ENCODE results near the gene AIFM3. TPM values are rescaled to one million over a fixed set of nuclear protein-coding genes. Genes with fewer than 3 reads are reported as not detected.

AIFM3 gene
- total and polyA plus RNA-seq, 2 of the 4 experiments (the other 2 are of a cell fraction): 0.09 to 0.18 TPM

DNA sequence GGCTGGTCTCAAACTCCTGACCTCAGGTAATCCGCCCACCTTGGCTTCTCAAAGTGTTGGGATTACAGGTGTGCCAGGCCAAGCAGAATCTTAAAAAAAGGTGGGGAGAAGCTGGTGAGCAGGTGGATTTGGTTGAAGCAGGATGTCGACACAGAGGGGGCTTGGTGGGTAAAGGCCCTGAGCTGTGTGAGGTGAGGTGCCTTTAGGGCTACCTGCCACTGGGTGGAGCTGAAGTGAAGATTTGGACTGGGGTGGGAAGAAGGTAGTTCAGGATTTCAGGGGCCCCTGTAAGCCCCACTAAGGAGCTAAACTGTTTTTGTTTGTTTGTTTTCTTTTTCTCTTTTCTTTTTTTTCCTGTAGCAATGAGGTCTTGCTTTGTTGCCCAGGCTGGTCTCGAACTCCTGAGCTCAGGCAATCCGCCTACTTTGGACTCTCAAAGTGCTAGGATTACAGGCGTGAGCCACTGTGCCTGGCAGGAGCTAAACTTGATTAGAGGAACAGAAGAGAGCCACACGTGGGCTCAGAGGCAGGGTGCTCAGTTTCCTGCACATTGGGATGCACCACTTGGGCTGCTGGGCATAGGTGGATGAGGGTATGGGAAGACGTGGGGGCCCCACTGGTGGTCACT, 53.9 kb downstream of the AIFM3 start:
- no peak overlapping the region for H3K4me3 ChIP-seq (ENCODE audit: insufficient read depth, low read depth, low read length)
- ATAC-seq (ENCODE audit: low read depth) (peak; percentile 54; the same call in 1 of the 2 replicates), DNase-seq (no peak)
- dilution Hi-C loops (cut with HindIII; ENCODE audit: low sequenced_read_pairs, unreplicated experiment) (no loop called here), intact Hi-C loops (cut with micrococcal nuclease) (no loop called here), in situ Hi-C loops (cut with MboI; ENCODE audit: low sequenced_read_pairs) (no loop called here)
- H3K9ac ChIP-seq (ENCODE audit: low read depth, low read length): no peak overlapping the region
- H3K4ac ChIP-seq (ENCODE audit: low read depth, low read length): no peak overlapping the region
- H2BK120ac ChIP-seq (ENCODE audit: low read depth, low read length): no peak overlapping the region
- peaks cover 7% of the 10 kb centered on the region for H3K27me3 ChIP-seq (ENCODE audit: control insufficient read depth, insufficient read depth, low read length)
- no peak overlapping the region for H4K8ac ChIP-seq (ENCODE audit: low read depth in 2 of 2, low read length in 2 of 2)
- H3K14ac ChIP-seq (replicated peaks; ENCODE audit: low read depth, low read length): no peak overlapping the region
- no peak overlapping the region for H2AK9ac ChIP-seq (replicated peaks; ENCODE audit: low read depth, low read length, poor library complexity)
- no peaks in the 10 kb centered on the region for H3K9me3 ChIP-seq (ENCODE audit: control insufficient read depth, insufficient read depth, low read length)
- H3K79me1 ChIP-seq (ENCODE audit: low read depth in 1 of 2, low read length in 2 of 2): no peaks in the 10 kb centered on the region
- no peaks in the 10 kb centered on the region for H3K36me3 ChIP-seq (ENCODE audit: control insufficient read depth, insufficient read depth, low read length)
- no TSS peak for BruUV-seq (replicated peaks)
- H2AK5ac ChIP-seq (ENCODE audit: low read depth, low read length): no peak overlapping the region
- WGBS, 2 experiments (ENCODE audit: extremely low coverage in 2 of 2, insufficient read length in 1 of 2): 80% methylated on average over 1 of the region's 7 CpGs; no CpG with 5 or more reads in 1 of the 2 experiments
- ChIA-PET CTCF (interaction anchor here (0.7 to 1.2 kb wide), 2 partner anchors 18 to 24 kb away, joined by 3 read pairs; no protein-coding TSS in a partner anchor), POLR2A (ENCODE audit: unreplicated experiment) (no interaction called here)
- no peak overlapping the region for H2BK5ac ChIP-seq (ENCODE audit: low read depth, low read length, poor library complexity, severe bottlenecking)
- no peaks in the 10 kb centered on the region for H3K9me1 ChIP-seq (ENCODE audit: insufficient read depth, low read length)
- H2BK15ac ChIP-seq (ENCODE audit: low read depth, low read length): no peak overlapping the region
- H3K18ac ChIP-seq (ENCODE audit: low read depth, low read length): no peak overlapping the region
- no peak overlapping the region for H3K23ac ChIP-seq (ENCODE audit: low read depth, low read length)
- no peak overlapping the region for H4K91ac ChIP-seq (ENCODE audit: insufficient read depth, low read depth, low read length)
- no peak overlapping the region for H2AFZ ChIP-seq (replicated peaks; ENCODE audit: low read length, poor library complexity)
- TF ChIP-seq BHLHE40 (IDR thresholded peaks at IDR 0.05; ENCODE audit: low read depth, low read length) (no peak), MAFK (IDR thresholded peaks at IDR 0.05; ENCODE audit: low read depth, low read length) (no peak), RAD21 (IDR thresholded peaks at IDR 0.05; ENCODE audit: low read length) (peak; percentile 51), MAZ (IDR thresholded peaks at IDR 0.05; ENCODE audit: borderline replicate concordance, low read depth, low read length) (no peak), MXI1 (IDR thresholded peaks at IDR 0.05; ENCODE audit: borderline replicate concordance, low read depth, low read length) (no peak), FOS (IDR thresholded peaks at IDR 0.05; ENCODE audit: low read depth, low read length) (no peak), POLR2A (IDR thresholded peaks at IDR 0.05; ENCODE audit: low read depth, low read length) (no peak), NFE2L2 (IDR thresholded peaks at IDR 0.05; ENCODE audit: low read depth, low read length) (no peak), RCOR1 (IDR thresholded peaks at IDR 0.05; ENCODE audit: insufficient replicate concordance, low read length) (no peak), CHD1 (IDR thresholded peaks at IDR 0.05; ENCODE audit: low read depth, low read length) (no peak), SMC3 (IDR thresholded peaks at IDR 0.05; ENCODE audit: low read depth, low read length) (peak; percentile 27; the same call in 1 of the 2 replicates), CEBPB (IDR thresholded peaks at IDR 0.05; ENCODE audit: low read depth, low read length) (no peak), RFX5 (IDR thresholded peaks at IDR 0.05; ENCODE audit: low read depth, low read length) (no peak)
- TF ChIP-seq, protein P1, sequence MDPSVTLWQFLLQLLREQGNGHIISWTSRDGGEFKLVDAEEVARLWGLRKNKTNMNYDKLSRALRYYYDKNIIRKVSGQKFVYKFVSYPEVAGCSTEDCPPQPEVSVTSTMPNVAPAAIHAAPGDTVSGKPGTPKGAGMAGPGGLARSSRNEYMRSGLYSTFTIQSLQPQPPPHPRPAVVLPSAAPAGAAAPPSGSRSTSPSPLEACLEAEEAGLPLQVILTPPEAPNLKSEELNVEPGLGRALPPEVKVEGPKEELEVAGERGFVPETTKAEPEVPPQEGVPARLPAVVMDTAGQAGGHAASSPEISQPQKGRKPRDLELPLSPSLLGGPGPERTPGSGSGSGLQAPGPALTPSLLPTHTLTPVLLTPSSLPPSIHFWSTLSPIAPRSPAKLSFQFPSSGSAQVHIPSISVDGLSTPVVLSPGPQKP (IDR thresholded peaks at IDR 0.05; ENCODE audit: borderline replicate concordance, low read depth, low read length): no peak
- TF ChIP-seq, protein P2, sequence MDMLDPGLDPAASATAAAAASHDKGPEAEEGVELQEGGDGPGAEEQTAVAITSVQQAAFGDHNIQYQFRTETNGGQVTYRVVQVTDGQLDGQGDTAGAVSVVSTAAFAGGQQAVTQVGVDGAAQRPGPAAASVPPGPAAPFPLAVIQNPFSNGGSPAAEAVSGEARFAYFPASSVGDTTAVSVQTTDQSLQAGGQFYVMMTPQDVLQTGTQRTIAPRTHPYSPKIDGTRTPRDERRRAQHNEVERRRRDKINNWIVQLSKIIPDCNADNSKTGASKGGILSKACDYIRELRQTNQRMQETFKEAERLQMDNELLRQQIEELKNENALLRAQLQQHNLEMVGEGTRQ (IDR thresholded peaks at IDR 0.05; ENCODE audit: low read depth, low read length): no peak
- TF ChIP-seq, protein P3, sequence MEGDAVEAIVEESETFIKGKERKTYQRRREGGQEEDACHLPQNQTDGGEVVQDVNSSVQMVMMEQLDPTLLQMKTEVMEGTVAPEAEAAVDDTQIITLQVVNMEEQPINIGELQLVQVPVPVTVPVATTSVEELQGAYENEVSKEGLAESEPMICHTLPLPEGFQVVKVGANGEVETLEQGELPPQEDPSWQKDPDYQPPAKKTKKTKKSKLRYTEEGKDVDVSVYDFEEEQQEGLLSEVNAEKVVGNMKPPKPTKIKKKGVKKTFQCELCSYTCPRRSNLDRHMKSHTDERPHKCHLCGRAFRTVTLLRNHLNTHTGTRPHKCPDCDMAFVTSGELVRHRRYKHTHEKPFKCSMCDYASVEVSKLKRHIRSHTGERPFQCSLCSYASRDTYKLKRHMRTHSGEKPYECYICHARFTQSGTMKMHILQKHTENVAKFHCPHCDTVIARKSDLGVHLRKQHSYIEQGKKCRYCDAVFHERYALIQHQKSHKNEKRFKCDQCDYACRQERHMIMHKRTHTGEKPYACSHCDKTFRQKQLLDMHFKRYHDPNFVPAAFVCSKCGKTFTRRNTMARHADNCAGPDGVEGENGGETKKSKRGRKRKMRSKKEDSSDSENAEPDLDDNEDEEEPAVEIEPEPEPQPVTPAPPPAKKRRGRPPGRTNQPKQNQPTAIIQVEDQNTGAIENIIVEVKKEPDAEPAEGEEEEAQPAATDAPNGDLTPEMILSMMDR (conservative IDR thresholded peaks at IDR 0.05; ENCODE audit: low read depth, low read length): peak; percentile 42
- no peak overlapping the region for H3K4me2 ChIP-seq (ENCODE audit: low read depth, low read length)
- no peak overlapping the region for H4K5ac ChIP-seq (ENCODE audit: low read depth, low read length)
- H3K56ac ChIP-seq (ENCODE audit: extremely low read depth, insufficient read depth, low read length): no peak overlapping the region
- H3K4me1 ChIP-seq (ENCODE audit: control insufficient read depth, insufficient read depth, low read length): no peaks in the 10 kb centered on the region
- H2BK20ac ChIP-seq (ENCODE audit: low read depth, low read length): no peak overlapping the region
- H3K27ac ChIP-seq (ENCODE audit: insufficient read depth, low read length): no peak overlapping the region
- H4K20me1 ChIP-seq (ENCODE audit: insufficient read depth, low read length): no peaks in the 10 kb centered on the region

Measured in IMR-90 (cell line).